Pancreas (tissue), 10 donors: ENCODE measurements around the gene DIPK1A. TPM values are rescaled to one million over a fixed set of nuclear protein-coding genes. Genes with fewer than 3 reads are reported as not detected.

Experiments used
- ATAC-seq, 4 donors: fragments of 200-7000 bp; cut with Tn5 transposase; one replicate each; pipeline versions ENCODE4 v1.8.0 to v1.9.1; 2020; ENCODE audit warnings: mild to moderate bottlenecking in 4 of 4, moderate library complexity in 4 of 4
- DNase-seq, 6 donors: peaks; one replicate each; pipeline ENCODE4 v3.0.0-alpha.2; 2020
- FAIRE-seq: peaks from 2 replicates; lab custom pipeline; 2012; peaks lifted over from hg19 to GRCh38; lab: Jason Lieb, UNC
- H3K27ac ChIP-seq, 4 donors: fragments of 200-600 bp; sonication (generic); 1 replicate in 3 of 4; 2 replicates in 1 of 4; pipeline versions ENCODE4 v1.5.0 to v1.8.0; 2020
- H3K27me3 ChIP-seq, 4 donors: fragments of 200-600 bp; one replicate each; pipeline ENCODE4 v1.8.0; 2021
- H3K36me3 ChIP-seq, 3 donors: fragments of 200-600 bp; sonication (generic) in 1 of 3; one replicate each; pipeline versions ENCODE4 v1.5.0 to v1.8.0; 2020 to 2021
- H3K4me1 ChIP-seq, 3 donors: fragments of 200-600 bp; one replicate each; pipeline ENCODE4 v1.8.0; 2021
- H3K4me3 ChIP-seq, 4 donors: fragments of 200-600 bp; sonication (generic) in 2 of 4; one replicate each; pipeline versions ENCODE4 v1.5.0 to v1.8.0; 2020 to 2021
- H3K9me3 ChIP-seq, 4 donors: fragments of 200-600 bp; one replicate each; pipeline ENCODE4 v1.8.0; 2021
- WGBS, 2 donors: extraction: QIAGEN DNeasy Blood & Tissue Kit; methylation state at CpG; one replicate each; pipeline ENCODE4 v1.1.7; 2013; 5-methylcytosine and 5-hydroxymethylcytosine counted together
- intact Hi-C, 3 donors: fragments of 100-400 bp; cut with DNase I; formaldehyde crosslinking; loops; one replicate each; pipeline versions ENCODE4 v1.11.1 to v1.14.2; 2022
- polyA plus RNA-seq, 2 donors: library from polyadenylated mRNA; stranded (reverse); fragments of 200-250 nt; gene quantifications; one replicate each; pipeline ENCODE4 v1.2.3, GENCODE V29; 2013
- total RNA-seq, 6 donors: library from RNA; stranded (reverse); fragmentation: NEBNext Ultra II Directional in 4 of 6; extraction: Animal tissue kit (Norgen Biotek cat#: 25700) in 4 of 6; gene quantifications; one replicate each; pipeline versions ENCODE4 v1.2.1 to v1.2.4, GENCODE V29; 2021 to 2023
- TF ChIP-seq, protein P1 (sequence below), 4 donors: fragments of 200-600 bp; sonication (generic) in 3 of 4; IDR thresholded peaks; one replicate each; pipeline versions ENCODE4 v1.5.0 to v1.8.0; 2021; ENCODE audit warnings: antibody characterized with exemption in 4 of 4
- donor health status: healthy with polysubstance abuse.
- donor health status: DM: no; HTN: no; CAD: no; lungs with moderate emphysema.
- donor health status: DM: no; HTN: no; CAD: no.
- donor health status: control.
- donor health status: control.
- donor health status: Bipolar disorder and iron deficiency.
- donor health status: DM: yes; HTN: yes; CAD: no.
- donor health status: DM: no; HTN: no; CAD: no.
- donor health status: DM: no; HTN: no; CAD: no.
- donor health status: DM: yes; HTN: yes; CAD: no.

DIPK1A gene
- total and polyA plus RNA-seq, 8 donors, result 0.80 to 5.4 (median 2.0) TPM

GRCh38 chr1:92926873-92927272 lies 34.4 kb downstream of the DIPK1A start:
- intact Hi-C loops, result no loop called here
- H3K4me3 ChIP-seq, result no peak overlapping the region
- FAIRE-seq (no peak), DNase-seq (no peak), ATAC-seq (no peak)
- H3K27ac ChIP-seq, result no peak overlapping the region
- H3K9me3 ChIP-seq, result no peaks in the 10 kb centered on the region
- H3K27me3 ChIP-seq, result no peaks in the 10 kb centered on the region
- H3K4me1 ChIP-seq, result no peaks in the 10 kb centered on the region
- H3K36me3 ChIP-seq, result no peaks in the 10 kb centered on the region
- TF ChIP-seq, protein P1, sequence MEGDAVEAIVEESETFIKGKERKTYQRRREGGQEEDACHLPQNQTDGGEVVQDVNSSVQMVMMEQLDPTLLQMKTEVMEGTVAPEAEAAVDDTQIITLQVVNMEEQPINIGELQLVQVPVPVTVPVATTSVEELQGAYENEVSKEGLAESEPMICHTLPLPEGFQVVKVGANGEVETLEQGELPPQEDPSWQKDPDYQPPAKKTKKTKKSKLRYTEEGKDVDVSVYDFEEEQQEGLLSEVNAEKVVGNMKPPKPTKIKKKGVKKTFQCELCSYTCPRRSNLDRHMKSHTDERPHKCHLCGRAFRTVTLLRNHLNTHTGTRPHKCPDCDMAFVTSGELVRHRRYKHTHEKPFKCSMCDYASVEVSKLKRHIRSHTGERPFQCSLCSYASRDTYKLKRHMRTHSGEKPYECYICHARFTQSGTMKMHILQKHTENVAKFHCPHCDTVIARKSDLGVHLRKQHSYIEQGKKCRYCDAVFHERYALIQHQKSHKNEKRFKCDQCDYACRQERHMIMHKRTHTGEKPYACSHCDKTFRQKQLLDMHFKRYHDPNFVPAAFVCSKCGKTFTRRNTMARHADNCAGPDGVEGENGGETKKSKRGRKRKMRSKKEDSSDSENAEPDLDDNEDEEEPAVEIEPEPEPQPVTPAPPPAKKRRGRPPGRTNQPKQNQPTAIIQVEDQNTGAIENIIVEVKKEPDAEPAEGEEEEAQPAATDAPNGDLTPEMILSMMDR (IDR thresholded peaks at IDR 0.05), result no peak
- 89 to 96% methylated on average over 1 of the region's 1 CpG for WGBS, 2 donors

- intact Hi-C loops, result no loop called here
- Histone ChIP-seq H3K27ac (no peak overlapping the region), H3K9me3 (no peaks in the 10 kb centered on the region), H3K36me3 (no peaks in the 10 kb centered on the region), H3K4me1 (no peaks in the 10 kb centered on the region), H3K27me3 (no peaks in the 10 kb centered on the region), H3K4me3 (no peak overlapping the region)
- DNase-seq (no peak), FAIRE-seq (no peak), ATAC-seq (no peak)
- TF ChIP-seq, protein P1 (IDR thresholded peaks at IDR 0.05), result no peak
- WGBS, 2 donors, result 93 to 94% methylated on average over 9 of the region's 9 CpGs
Measured at GRCh38 chr1:92924501-92924900, 36.8 kb downstream of the DIPK1A start.

GRCh38 chr1:92923664-92924063 lies 37.6 kb downstream of the DIPK1A start:
- intact Hi-C loops, result no loop called here
- TF ChIP-seq, protein P1 (IDR thresholded peaks at IDR 0.05), result no peak
- no peak for DNase-seq
- H3K27ac ChIP-seq, result no peak overlapping the region
- no peaks in the 10 kb centered on the region for H3K27me3 ChIP-seq
- 75 to 85% methylated on average over 4 of the region's 4 CpGs for WGBS, 2 donors
- no peaks in the 10 kb centered on the region for H3K4me1 ChIP-seq
- H3K36me3 ChIP-seq, result no peaks in the 10 kb centered on the region
- no peak for FAIRE-seq
- ATAC-seq, result no peak
- no peaks in the 10 kb centered on the region for H3K9me3 ChIP-seq
- H3K4me3 ChIP-seq, result no peak overlapping the region

GRCh38 chr1:92922356-92923035 lies 38.8 kb downstream of the DIPK1A start:
- TF ChIP-seq, protein P1 (IDR thresholded peaks at IDR 0.05), result no peak
- FAIRE-seq, result no peak
- intact Hi-C loops, result no loop called here

More at GRCh38 chr1:92922356-92923035, 38.8 kb downstream of the DIPK1A start:
- Histone ChIP-seq H3K9me3 (no peaks in the 10 kb centered on the region), H3K4me3 (no peak overlapping the region), H3K27ac (no peak overlapping the region), H3K27me3 (no peaks in the 10 kb centered on the region), H3K4me1 (no peaks in the 10 kb centered on the region), H3K36me3 (no peaks in the 10 kb centered on the region)
- 85 to 92% methylated on average over 9 of the region's 9 CpGs for WGBS, 2 donors
- ATAC-seq (no peak), DNase-seq (no peak)
